GM19455 (cell line): Measurements from ENCODE around the gene AKT3.

Experiments
- ATAC-seq: cut with Tn5 transposase; IDR thresholded peaks from one replicate; pipeline ENCODE4 v1.9.1; 2021; ENCODE audit not compliant: unreplicated experiment

Gene AKT3

DNA sequence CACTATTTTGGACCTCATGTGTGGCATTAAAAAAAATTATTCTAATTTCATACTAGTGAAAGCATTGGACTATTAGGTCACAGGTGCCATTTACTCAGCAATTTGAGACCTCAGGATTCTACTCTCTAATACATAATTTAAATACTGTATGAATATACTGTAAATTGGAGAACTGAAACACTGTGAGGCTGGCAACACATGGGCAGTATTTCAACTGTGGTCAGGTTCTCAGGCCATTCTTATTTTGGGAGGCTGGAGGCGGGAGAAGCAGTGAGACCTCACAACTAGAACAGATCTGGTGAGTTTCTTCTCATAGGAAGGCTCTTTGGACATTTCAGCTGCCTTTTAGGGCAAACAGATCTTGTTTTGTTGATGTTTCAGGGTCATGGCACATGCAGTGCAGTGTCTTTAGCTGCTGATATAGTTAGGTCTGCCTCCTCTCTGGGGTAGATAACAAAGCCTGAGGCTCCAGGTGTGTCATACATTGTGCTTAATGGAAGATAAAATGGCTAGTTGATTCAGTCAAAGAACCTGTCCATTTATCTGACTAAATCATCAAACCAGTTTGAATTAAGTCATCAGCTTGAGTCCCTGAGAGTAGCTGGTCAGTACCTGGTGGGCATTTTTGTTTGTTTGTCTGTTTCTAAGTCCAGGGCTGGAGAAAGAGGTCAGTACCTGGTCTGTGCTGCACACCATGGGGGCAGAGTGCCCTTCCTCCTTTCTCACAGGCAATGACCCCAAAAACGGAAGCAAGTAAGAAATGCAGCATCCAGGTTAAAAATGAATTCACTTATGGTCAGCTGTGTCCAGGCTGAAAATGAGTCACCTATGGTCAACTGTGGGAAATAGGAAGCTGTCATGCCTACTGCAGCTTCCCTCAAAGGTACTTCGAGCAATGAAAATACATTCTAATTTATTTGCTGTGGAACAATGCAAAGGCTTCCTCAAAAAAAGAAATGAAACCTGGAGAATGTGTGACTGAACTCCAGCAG is 378.0 kb downstream of the AKT3 start:
- peak; percentile 70 for ATAC-seq

DNA sequence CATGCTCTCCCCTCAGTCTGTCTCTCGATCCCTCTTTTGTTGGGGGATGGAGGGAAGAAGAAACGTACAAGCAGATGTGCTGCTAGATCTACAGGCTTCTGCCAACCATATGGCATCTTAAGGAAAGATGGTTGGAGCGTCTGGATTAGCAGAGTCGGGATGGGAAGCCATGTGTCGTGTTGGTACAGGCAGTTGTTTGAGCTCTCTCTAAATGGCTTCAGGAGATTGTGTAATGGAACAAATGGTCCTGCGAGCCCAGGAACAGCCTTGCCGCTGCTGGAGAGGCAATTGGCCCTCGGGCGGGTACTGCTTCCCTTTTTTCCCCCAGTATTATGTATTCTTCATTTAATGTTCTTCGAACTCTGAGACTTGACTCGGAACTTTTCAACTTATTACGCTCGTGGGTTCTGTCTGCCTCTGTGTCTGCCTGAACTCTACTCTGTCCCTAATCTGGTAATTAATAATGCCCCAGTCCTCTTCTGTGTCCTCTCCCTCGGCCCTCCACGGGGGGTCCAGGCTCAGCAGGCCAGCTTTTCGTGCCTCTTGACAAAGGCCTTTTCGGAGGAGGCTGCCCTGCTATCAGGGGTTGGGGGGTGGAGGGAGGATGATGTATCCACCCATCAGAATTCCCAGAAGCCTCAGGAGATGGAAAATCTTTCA is 378.9 kb downstream of the AKT3 start:
- ATAC-seq: no peak

DNA sequence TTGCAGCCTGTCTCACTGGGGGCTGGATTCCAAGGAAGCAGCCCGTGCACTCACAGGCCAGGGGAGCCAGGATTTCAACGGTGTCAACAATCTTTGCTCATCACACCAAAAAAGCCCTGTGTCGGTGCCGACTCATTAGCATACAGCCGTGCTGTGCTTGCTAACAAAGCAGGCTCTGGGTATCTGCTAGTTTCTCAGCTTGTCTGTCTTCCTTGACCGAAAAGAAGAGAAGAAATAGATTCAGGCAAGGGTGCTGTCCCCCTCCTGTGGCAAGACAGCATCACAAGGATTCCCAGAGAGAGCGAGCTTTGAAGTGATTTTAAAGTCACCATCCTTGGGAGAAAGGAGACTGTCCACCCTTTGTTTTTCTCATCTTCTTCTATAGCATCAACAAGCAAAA is 379.5 kb downstream of the AKT3 start:
- ATAC-seq: no peak

DNA sequence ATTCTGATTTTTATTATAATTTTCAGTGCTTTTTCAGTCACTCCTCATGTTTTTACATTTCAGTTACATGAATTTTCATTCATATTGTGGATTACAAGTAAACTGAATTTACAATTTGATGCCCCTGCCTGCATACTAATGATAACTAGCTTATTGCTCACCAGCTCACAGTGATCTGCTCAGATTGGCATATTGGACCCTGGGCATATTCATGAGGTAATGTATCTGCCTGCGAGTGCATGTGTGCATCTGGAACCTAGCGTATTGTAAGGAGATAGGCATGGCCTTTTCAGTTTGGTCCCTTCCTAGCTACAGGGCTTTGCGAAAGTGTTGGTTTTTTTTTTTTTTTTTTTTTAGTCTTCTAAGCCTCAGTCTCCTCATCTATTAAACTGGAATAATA is 380.5 kb downstream of the AKT3 start:
- ATAC-seq: no peak

DNA sequence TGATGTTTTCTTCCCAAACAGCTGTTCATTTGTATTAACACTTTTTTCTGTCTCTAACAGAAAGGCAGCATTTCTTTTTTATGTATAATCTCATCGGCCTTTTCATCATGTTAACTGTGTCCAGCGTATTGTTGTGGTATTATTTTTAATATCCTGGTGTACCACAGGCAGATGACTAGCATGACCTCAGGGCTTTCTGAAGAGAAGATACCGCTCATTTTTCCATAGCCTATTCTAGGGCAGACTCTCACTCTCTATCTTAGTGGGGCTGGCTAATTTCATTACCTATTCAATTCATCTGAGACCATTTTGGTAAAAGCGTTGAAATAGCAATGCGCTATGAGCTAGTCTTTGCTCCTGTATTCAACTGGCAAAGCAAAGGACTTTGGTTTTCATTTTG is 384.3 kb downstream of the AKT3 start:
- ATAC-seq: no peak

DNA sequence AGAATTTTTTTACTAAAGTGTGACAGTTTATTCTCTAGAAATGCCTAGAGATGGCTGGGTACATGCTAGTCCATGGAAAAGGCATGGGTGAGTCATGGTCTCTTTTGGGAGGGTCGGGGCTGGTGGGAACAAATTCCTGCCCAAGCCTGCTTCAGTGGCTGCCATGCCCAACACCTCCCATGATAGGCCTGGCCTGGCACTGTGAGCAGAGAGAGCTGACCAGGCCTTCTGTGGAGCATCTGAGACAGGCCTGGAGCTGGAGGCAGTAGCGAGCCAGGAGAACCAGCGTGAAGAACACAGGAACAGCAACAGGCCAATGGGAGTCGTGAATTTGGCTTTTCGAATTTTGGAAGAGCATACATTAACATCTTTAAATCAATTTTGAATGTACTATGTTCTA is 385.0 kb downstream of the AKT3 start:
- no peak for ATAC-seq

DNA sequence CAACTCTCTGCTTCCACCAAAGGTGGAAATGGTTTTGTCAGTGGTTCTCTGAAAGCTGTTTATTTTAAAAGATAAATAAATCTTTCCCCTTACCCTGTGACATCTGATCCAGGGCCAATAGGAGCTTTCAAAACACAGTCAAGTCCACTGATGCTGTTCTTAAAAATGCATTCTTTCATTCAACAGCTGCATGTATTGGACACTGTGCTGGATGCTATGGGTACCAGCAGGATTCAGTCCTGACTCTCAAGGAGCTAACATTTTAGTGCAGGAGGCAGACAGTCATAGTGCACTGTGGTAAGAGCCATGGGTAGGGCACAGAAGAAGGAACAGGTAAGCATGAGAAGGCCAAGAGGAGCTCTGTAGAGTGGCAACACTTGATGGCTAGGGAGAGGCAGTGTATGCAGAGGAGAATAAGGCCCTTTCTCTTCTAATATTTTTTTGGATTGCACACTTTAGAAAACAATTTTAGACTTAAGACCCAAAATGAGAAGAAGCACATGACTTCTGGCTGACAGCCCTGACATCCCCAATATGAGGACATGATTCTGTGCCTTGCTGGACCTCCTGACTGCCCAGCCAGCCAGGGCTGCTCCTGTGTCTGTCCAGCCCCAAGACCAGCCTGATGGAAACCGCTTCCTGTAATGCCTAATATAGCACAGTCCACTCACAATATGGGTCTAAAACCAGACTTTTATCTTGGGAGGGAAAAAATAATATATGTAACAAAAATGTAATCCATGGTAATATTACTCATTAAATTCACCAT is 386.9 kb downstream of the AKT3 start:
- ATAC-seq: no peak

DNA sequence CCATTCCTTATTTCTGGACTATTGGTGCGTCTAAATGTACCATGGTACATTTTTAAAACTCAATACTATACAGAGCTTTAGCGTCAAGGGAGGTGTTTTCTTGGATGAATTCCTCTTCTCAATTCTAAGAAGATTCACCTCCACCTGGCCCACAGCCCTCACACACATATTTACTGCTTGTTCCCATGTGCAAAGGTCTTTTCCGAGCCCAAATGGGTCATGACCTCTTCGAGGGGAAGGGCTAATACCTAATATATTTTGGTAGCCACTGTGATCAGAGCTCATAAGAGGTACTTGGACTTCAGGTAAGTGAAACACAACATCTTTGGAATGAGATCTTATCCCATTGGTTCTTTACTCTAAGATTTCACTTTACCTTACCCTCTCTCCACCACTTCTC is 388.3 kb downstream of the AKT3 start:
- ATAC-seq: no peak

DNA sequence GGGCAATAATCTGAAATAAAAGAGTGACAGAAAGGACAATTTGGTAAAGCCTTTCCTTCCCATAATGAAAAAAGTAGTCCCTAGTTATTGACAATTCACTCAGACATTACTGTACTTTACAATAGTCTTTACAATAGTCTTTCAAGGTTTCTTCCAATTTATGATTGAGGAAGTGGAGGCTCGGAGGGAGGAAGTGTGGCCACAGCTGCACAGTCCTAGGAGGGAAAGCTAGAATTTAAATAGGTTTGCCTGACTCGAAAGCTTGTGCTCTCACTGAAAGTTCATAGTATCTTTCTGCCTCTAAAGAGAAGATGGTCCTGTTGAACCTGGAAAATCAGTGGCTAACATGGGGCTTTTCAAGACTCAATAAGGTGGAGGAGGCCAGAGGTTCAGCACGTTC is 391.0 kb downstream of the AKT3 start:
- ATAC-seq: no peak

DNA sequence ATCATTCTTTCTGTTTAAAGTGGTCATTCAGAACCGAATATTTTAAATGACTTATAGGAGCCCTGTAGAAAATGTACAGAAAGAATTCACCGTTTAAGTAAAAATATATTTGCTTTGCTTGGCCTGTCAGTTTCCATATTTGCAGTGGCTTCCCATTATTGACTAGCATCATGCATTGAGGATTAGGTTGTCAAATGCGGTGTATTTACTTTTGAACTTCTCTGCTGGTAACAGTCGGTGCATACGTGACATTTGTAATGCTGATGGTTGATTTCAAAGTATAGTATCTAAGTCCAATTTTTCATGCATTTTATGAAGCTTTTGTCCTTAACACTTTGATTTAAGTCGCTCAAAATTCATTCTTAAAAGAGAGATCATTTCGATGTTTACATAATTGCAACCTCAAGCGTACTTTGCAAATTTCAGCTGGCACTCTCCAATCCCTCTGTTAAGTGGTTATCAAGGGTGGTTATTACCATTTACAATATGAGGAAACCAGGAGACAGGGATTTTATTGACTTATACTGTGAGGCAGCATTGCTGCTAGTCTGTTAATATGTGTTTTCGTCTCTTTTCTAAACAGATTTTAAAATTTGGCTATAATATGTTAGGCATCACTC is 392.6 kb downstream of the AKT3 start:
- no peak for ATAC-seq

DNA sequence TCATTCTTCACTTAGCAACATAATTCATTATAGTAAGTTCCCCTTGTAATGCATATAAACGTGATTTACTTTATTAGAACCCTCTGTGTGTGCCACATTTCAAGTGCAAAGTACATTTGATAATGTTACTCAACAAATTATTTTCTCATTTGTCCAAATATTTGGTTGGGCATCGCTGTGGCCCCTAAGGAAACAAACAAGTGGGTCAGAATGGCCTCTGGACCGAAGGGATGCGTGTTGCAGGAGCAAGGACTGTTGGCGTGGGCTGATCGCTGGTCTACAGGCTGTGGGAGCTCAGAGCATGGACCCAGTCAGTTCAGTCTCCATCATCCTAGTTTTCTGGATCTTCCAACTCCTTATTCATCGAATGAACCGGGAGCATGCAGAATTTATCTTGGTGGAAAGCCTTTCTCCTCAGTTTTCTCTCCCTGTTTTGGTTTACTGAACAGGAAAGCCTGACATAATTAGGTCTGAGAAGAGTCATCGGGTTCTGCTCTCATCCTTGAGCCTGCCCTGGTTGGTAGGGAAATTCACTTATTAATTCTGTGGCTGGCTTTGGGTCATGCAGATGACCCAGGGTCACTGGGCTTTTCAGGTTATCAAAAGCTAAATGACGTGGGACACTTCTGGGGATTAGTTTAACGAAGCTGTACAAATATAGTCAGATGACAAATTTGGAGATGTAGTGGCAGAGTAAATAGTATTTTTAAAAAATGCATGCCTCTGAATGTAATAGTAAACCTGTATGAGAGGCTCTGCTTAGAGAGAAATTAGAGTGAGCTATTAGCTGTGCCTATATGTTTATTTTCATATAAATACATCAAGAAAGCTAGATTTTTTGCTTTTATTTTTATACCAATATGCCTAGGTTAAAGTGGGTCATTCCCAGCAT is 394.0 kb downstream of the AKT3 start:
- ATAC-seq: no peak

DNA sequence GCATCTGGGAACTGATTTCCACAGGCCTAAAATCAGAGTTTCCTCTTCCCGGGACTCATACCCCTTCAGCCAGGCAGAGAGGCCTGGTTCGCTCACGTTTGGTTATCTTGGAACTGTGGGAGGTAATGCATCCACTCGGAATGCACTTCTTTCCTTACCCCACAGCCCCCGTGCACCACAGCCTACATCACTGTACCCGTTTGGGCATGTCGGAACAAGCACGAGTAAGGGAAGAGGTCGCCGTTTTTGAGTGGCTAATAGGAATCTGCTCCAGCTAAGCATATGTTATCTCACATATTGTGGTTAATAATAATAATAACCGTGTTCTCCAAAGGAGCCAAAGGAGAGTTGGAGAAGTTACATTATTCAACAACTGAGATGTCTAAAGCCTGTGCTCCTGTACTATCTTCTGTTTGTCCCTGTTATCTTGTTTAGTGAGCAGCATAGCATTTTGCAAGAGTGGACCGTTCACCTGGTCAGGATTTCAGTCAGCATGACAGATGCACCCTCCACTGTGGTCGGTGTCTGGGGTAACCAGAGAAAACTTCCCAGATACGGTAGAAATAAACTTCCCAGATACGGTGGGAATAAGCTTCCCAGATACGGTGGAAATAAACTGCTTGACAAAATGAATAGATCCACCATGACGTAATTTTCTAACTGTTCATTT is 395.6 kb downstream of the AKT3 start:
- no peak for ATAC-seq

DNA sequence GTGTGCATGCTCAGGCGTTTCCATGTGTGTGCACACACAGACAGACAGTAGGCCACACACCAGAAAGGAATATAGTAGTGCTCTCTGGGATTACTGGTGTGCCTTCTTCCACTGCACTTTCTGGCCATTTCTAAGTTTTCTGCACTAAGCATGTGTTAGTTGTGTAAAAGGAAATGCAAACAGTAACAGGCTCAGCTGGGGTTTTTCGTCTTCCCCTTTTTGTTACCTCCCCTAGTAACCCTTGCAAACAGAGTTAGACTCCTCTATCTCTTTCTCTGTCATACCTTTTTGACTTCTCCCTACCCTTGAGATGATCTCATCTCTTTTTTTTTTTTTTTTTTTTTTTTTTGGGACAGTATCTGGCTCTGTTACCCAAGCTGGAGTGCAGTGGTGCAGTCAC is 398.0 kb downstream of the AKT3 start:
- ATAC-seq: no peak

DNA sequence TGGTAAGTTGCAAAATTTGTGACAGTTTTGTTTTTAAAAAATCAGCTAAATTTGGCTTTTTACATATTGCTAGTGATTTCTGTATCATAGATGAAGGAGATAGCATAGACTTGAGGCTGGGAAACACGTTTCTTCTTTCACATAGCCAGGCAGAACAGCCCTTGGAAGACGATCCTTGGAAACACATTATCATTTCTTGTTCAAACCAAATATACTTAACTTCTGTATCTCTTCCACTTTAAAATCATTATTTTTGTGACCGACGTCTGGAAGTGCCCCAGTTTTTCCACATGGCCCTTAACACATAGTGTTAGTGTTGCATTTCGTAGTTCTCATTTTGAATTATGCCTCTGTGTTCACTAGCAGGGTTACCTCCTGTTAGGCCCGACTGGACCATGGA is 400.7 kb downstream of the AKT3 start:
- no peak for ATAC-seq

DNA sequence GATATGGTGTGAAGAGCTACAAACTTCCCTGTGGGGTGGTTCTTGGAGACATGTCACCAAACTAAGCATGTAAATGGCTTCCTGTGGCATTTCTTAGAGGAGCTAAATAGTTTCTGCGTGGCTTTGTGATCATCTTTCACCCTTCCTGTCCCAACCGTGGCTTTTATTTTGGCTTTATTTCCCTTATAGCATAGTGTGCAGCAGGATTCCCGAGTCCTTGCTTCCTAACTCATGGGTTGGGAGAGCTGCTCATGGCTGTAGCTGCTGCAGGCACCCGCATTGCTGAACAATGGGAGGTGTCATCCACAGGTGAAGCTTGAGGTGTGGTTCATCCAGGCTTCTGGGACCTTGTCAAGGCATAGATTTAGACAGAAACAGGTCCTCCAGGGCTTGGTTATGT is 402.2 kb downstream of the AKT3 start:
- no peak for ATAC-seq

DNA sequence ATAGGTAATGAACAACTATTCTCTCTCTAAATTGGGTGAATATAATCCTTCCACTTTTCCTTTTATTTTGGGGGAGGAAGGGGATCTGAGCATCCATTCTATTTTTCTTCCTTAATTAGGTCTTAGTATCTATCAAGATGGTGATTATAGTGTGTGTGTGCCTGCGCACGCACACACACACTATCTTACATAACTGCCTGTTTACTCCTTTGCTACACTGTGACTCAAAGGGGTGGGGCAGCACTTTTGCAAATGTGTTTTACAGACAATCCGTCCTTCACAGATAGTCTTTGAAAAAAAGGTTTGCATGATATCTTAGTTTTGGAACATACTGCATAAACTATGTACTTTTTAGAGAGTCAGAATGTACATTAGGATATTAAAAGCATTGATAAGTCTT is 402.7 kb downstream of the AKT3 start:
- ATAC-seq: no peak

DNA sequence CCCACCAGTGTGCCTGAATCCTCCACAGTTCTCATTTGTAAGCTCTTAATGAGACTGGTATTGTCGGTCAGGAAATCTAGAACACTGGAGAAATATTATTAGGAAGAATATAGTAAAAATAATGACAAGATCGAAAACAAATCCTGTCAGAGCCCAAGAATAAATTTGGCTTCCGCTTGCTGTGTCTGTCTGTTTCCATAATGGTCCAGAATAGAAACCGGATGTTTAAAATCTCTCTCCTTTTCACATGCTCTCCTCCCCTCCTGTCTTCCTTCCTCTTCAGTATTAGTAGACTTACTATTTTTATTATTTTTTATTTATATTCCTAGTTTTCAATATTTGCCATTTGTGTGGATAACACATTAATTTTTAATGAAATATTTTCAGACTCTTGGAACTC is 406.5 kb downstream of the AKT3 start:
- ATAC-seq: no peak

DNA sequence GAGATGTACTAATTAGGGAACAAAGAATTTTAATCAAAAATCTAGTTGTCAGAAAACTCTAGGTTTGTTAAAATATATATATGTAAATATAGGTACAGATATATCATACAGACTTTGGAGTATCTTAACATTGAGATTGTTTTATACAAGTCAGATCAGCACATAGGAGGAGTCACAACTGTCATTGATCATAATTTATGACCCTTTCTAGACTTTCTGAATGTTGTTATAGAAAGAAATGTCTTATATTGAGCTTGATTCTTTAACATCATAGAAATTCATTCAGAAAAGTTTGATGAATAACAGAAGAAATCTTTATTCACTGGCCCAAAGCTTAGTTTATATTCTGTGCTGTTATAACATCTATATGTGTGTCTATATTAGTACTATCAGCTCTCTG is 408.4 kb downstream of the AKT3 start:
- no peak for ATAC-seq

DNA sequence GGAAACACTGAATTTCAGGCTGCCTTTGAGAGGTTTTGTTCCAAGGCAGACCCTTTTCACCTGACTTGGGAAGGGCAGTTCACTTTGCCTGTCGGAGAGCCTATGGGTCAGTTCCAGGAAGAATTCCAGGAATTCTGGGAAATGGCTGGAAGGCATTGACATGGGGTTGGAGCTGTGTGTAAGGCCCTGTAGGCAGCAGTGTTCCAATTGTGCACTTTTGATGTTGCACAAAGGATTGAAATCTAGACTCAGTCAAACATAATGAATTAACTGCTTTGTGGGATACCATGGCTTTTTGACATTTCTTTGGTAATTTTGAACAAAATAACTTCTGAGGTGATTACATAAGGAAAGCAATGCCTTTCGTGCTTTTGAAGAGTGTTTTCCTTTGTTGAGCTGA is 409.6 kb downstream of the AKT3 start:
- no peak for ATAC-seq

DNA sequence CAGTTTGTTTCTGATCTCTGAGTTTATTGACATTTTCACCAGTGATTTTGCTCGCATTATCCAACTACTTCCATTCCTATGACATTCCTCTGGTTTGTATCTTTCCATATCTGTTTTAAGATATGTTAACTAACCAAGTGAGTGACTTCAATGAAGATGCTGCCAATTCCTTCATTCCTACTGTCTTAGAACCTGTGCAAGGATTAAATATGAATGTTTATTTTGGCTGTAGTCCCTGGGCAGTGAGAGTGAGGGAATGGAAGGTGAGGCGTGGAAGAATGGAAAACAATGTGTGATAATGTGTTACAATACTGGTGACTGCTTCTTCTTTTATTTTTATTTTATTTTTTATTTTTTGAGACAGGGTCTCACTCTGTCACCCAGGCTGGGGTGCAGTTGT is 411.2 kb downstream of the AKT3 start:
- ATAC-seq: no peak
